ENCODE results near the gene EEF2K.

GRCh38 chr16:22313876-22314470 is 107.9 kb downstream of the EEF2K start:
- TF ChIP-seq POLR2A (IDR thresholded peaks at IDR 0.05; ENCODE audit: low read length), result no peak
- TF ChIP-seq GATA1 (IDR thresholded peaks at IDR 0.05; ENCODE audit: low read depth, low read length), result no peak
